Measurements from ENCODE around the gene GSTT4.
"Not testable (repeated sequence)": the region's sequence is repeated elsewhere in the genome, so short reads cannot be mapped to it uniquely, and the experiment has no call there.

GRCh38 chr22:23949764-23950163 lies 55.5 kb downstream of the GSTT4 start:
- TF ChIP-seq CTCF (IDR thresholded peaks at IDR 0.05; ENCODE audit: borderline replicate concordance, extremely low read depth, low read length, poor library complexity, severe bottlenecking); EZH2 (IDR thresholded peaks at IDR 0.05; ENCODE audit: borderline replicate concordance, low read depth, low read length, severe bottlenecking): not testable (repeated sequence)
